CD14-positive monocyte (primary cell): ENCODE measurements around the gene PGM2L1. TPM values are rescaled to one million over a fixed set of nuclear protein-coding genes. Genes with fewer than 3 reads are reported as not detected.

ENCODE experiments used
- DNase-seq, 3 donors: peaks; one replicate each; pipeline ENCODE4 v3.0.0-alpha.2; 2011 to 2022
- H2AFZ ChIP-seq: 2 replicates; pipeline ENCODE4 v1.6.0; 2012; ENCODE audit warnings: mild to moderate bottlenecking, low read depth, low read length, inconsistent platforms; ENCODE audit not compliant: insufficient read depth, poor library complexity, severe bottlenecking
- H3K27ac ChIP-seq, 2 donors: 1 replicate in 1 of 2; 2 replicates in 1 of 2; pipeline ENCODE4 v1.5.1; 2012 to 2013; ENCODE audit warnings: low read length in 2 of 2, control low read depth in 1 of 2, inconsistent platforms in 1 of 2, low read depth in 1 of 2, mild to moderate bottlenecking in 1 of 2
- H3K27me3 ChIP-seq, 2 donors: one replicate each; pipeline versions ENCODE4 v1.6.0 to v1.6.1; 2011 to 2013; ENCODE audit warnings: low read length in 2 of 2; ENCODE audit not compliant: control insufficient read depth in 2 of 2, insufficient read depth in 2 of 2
- H3K36me3 ChIP-seq, 2 donors: replicated peaks in 1 of 2; 1 replicate in 1 of 2; 2 replicates in 1 of 2; pipeline versions ENCODE4 v1.5.1 to v1.6.1; 2012 to 2013; ENCODE audit warnings: low read length in 2 of 2, control low read depth in 1 of 2, inconsistent platforms in 1 of 2, mild to moderate bottlenecking in 1 of 2; ENCODE audit not compliant: insufficient read depth in 2 of 2, control insufficient read depth in 1 of 2
- H3K4me1 ChIP-seq, 2 donors: 1 replicate in 1 of 2; 2 replicates in 1 of 2; pipeline versions ENCODE4 v1.5.1 to v1.6.1; 2012 to 2013; ENCODE audit warnings: low read length in 2 of 2, control low read depth in 1 of 2, inconsistent platforms in 1 of 2, mild to moderate bottlenecking in 1 of 2, moderate library complexity in 1 of 2; ENCODE audit not compliant: insufficient read depth in 2 of 2, control insufficient read depth in 1 of 2
- H3K4me2 ChIP-seq: replicated peaks from 2 replicates; pipeline ENCODE3; 2012; ENCODE audit warnings: low read length, moderate library complexity, mild to moderate bottlenecking; ENCODE audit not compliant: poor library complexity, severe bottlenecking; ENCODE audit errors: extremely low read depth
- H3K4me3 ChIP-seq, 3 experiments: fragments of 200-600 bp in 1 of 3; sonication (generic) in 1 of 3; replicated peaks in 1 of 3; 1 replicate in 2 of 3; 2 replicates in 1 of 3; pipeline ENCODE4 v1.5.1; 2011 to 2013; ENCODE audit warnings: low read length in 3 of 3, mild to moderate bottlenecking in 3 of 3, control low read depth in 2 of 3, low read depth in 2 of 3, inconsistent platforms in 1 of 3, moderate library complexity in 1 of 3
- H3K79me2 ChIP-seq: 2 replicates; pipeline ENCODE4 v1.6.0; 2012; ENCODE audit warnings: mild to moderate bottlenecking, control low read depth, inconsistent platforms, low read length, moderate library complexity; ENCODE audit not compliant: insufficient read depth
- H3K9ac ChIP-seq: 2 replicates; pipeline ENCODE4 v1.6.0; 2017; ENCODE audit warnings: low read length, mild to moderate bottlenecking; ENCODE audit not compliant: insufficient read depth, poor library complexity, severe bottlenecking
- H3K9me3 ChIP-seq, 2 donors: replicated peaks in 1 of 2; 1 replicate in 1 of 2; 2 replicates in 1 of 2; pipeline versions ENCODE4 v1.5.1 to v1.6.1; 2012 to 2013; ENCODE audit warnings: low read length in 2 of 2, control low read depth in 1 of 2; ENCODE audit not compliant: control insufficient read depth in 1 of 2, insufficient read depth in 1 of 2
- H4K20me1 ChIP-seq: 2 replicates; pipeline ENCODE4 v1.6.0; 2012; ENCODE audit warnings: mild to moderate bottlenecking, low read length, control low read depth, moderate library complexity; ENCODE audit not compliant: insufficient read depth
- H3K27ac Mint-ChIP-seq, 7 donors: one replicate each; pipeline ENCODE4 v1.8.0; 2020; ENCODE audit warnings: mild to moderate bottlenecking in 7 of 7, mixed read lengths in 7 of 7, moderate library complexity in 6 of 7, inconsistent platforms in 2 of 7
- H3K27me3 Mint-ChIP-seq, 3 donors: one replicate each; pipeline ENCODE4 v1.8.0; 2021 to 2022; ENCODE audit warnings: low read depth in 3 of 3, mild to moderate bottlenecking in 3 of 3, mixed read lengths in 3 of 3, moderate library complexity in 3 of 3, inconsistent platforms in 1 of 3
- H3K36me3 Mint-ChIP-seq, 2 donors: one replicate each; pipeline ENCODE4 v1.8.0; 2020; ENCODE audit warnings: mixed read lengths in 2 of 2, inconsistent platforms in 1 of 2, mild to moderate bottlenecking in 1 of 2
- H3K4me1 Mint-ChIP-seq: one replicate; pipeline ENCODE4 v1.8.0; 2020; ENCODE audit warnings: mild to moderate bottlenecking, mixed read lengths
- H3K4me3 Mint-ChIP-seq, 2 donors: one replicate each; pipeline ENCODE4 v1.8.0; 2020; ENCODE audit warnings: mild to moderate bottlenecking in 2 of 2, mixed read lengths in 2 of 2, moderate library complexity in 1 of 2
- H3K9me3 Mint-ChIP-seq, 7 donors: one replicate each; pipeline ENCODE4 v1.8.0; 2020 to 2022; ENCODE audit warnings: mixed read lengths in 7 of 7, mild to moderate bottlenecking in 6 of 7, moderate library complexity in 6 of 7, inconsistent platforms in 2 of 7
- WGBS: methylation state at CpG from one replicate; pipeline ENCODE4 v1.1.5; 2013; ENCODE audit warnings: missing lambda C conversion rate; ENCODE audit not compliant: insufficient coverage; 5-methylcytosine and 5-hydroxymethylcytosine counted together
- intact Hi-C, 2 donors: fragments of 100-400 bp; cut with micrococcal nuclease; formaldehyde crosslinking; loops; one replicate each; pipeline versions ENCODE4 v1.15.0 to v1.15.1; 2023
- polyA plus RNA-seq, 3 donors: library from polyadenylated mRNA; depleted of rRNA in 1 of 3; unstranded in 2 of 3; stranded (reverse) in 1 of 3; fragments of 300-500 nt in 2 of 3; fragments of >200 nt in 1 of 3; fragmentation: Illumina TruSeq in 2 of 3; gene quantifications; 1 replicate in 2 of 3; 2 replicates in 1 of 3; pipeline ENCODE4 v1.2.3, GENCODE V29; 2012 to 2021
- TF ChIP-seq, protein P1 (sequence below): fragments of 200-600 bp; IDR thresholded peaks from one replicate; pipeline ENCODE4 v1.8.0; 2022; ENCODE audit warnings: antibody characterized with exemption, mild to moderate bottlenecking

PGM2L1 gene
- polyA plus RNA-seq, 3 donors = 0.25 to 0.81 (median 0.62) TPM

DNA sequence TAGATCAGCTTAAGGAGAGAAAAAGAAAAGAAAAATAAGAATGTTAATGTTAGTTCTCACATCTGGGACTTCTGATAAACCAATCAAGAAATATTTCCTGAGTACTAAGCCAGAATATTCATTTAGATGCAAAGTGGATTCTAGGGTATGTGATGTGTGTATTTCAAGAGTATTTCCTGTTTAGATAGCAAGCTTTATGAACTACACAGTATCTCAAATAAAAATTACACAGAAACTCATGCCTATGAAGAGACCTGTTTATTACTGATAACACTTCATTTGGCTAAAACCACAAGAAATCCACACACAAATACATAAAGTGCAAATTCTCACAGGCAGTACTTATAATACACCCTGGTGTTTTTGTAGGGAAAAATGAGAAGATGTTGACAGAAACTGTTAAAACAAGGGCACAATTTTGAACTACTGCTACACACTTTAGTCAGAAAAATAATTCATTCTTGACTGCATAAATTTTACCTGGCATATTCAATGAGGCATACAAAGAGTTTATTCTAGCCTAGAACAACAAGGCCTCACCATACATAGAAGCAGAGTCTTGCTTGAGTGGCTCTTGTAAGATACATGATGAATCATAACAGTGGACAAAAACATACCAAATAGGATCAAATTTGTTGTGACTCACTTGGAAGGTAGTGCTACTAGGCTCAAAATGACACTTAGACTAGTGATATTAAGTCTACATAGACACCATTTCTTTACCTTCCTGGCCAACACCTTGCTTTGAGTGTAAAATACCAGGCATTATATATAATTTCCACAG lies 68.0 kb downstream of the PGM2L1 start:
- Mint-ChIP-seq H3K27ac (no peak overlapping the region), H3K27me3 (peaks cover 0 to 3% (median 1%) of the 10 kb centered on the region in 3 donors), H3K9me3 (peaks cover 3 to 8% (median 5%) of the 10 kb centered on the region in 7 donors), H3K4me3 (no peak overlapping the region), H3K4me1 (no peaks in the 10 kb centered on the region), H3K36me3 (no peaks in the 10 kb centered on the region)
- TF ChIP-seq, protein P1, sequence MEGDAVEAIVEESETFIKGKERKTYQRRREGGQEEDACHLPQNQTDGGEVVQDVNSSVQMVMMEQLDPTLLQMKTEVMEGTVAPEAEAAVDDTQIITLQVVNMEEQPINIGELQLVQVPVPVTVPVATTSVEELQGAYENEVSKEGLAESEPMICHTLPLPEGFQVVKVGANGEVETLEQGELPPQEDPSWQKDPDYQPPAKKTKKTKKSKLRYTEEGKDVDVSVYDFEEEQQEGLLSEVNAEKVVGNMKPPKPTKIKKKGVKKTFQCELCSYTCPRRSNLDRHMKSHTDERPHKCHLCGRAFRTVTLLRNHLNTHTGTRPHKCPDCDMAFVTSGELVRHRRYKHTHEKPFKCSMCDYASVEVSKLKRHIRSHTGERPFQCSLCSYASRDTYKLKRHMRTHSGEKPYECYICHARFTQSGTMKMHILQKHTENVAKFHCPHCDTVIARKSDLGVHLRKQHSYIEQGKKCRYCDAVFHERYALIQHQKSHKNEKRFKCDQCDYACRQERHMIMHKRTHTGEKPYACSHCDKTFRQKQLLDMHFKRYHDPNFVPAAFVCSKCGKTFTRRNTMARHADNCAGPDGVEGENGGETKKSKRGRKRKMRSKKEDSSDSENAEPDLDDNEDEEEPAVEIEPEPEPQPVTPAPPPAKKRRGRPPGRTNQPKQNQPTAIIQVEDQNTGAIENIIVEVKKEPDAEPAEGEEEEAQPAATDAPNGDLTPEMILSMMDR = no peak
- Histone ChIP-seq H3K4me3 (no peak overlapping the region), H3K4me2 (no peak overlapping the region), H2AFZ (no peak overlapping the region), H3K27me3 (no peaks in the 10 kb centered on the region), H3K9ac (no peak overlapping the region), H3K79me2 (no peaks in the 10 kb centered on the region), H4K20me1 (no peaks in the 10 kb centered on the region), H3K4me1 (no peaks in the 10 kb centered on the region), H3K36me3 (no peaks in the 10 kb centered on the region), H3K27ac (no peak overlapping the region), H3K9me3 (no peaks in the 10 kb centered on the region)
- DNase-seq = no peak
- intact Hi-C loops = no loop called here

DNA sequence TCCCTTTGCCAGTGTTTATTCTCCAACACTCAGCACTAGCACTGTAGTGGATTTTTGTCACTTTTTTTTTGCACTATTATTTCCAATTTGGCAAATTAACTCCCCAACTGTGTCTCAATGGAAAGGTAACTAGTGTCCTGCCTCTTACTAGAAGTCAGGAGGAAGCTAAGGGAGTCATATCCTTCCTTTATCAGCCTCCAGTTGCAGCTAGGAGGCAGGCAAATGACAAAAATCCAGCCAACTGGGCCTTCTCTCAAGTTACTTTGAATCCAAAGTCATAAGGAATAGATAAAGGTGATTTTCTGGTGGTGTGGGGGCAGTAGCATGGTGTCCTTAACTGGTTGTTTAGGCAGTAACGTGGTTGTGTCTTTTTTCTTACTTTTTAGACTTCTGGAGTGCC lies 71.2 kb downstream of the PGM2L1 start:
- H3K27ac Mint-ChIP-seq = no peak overlapping the region
- Histone ChIP-seq H3K9ac (no peak overlapping the region), H3K36me3 (no peaks in the 10 kb centered on the region), H3K4me1 (peaks cover 0 to 1% of the 10 kb centered on the region in 2 donors), H3K4me2 (no peak overlapping the region), H3K27ac (no peak overlapping the region), H3K4me3 (no peak overlapping the region), H3K79me2 (no peaks in the 10 kb centered on the region), H3K9me3 (no peaks in the 10 kb centered on the region), H3K27me3 (no peaks in the 10 kb centered on the region), H2AFZ (no peak overlapping the region), H4K20me1 (no peaks in the 10 kb centered on the region)
- TF ChIP-seq, protein P1 = no peak
- peaks cover 0 to 6% (median 1%) of the 10 kb centered on the region in 3 donors for H3K27me3 Mint-ChIP-seq
- H3K36me3 Mint-ChIP-seq = no peaks in the 10 kb centered on the region
- peaks cover 3 to 8% (median 5%) of the 10 kb centered on the region in 7 donors for H3K9me3 Mint-ChIP-seq
- WGBS = no CpG with 5 or more reads among the region's 1 CpG
- no peak for DNase-seq
- peaks cover under 1% of the 10 kb centered on the region for H3K4me1 Mint-ChIP-seq
- intact Hi-C loops = no loop called here
- no peak overlapping the region for H3K4me3 Mint-ChIP-seq
